Measurements from ENCODE around the gene ZNF276. TPM values are rescaled to one million over a fixed set of nuclear protein-coding genes. Genes with fewer than 3 reads are reported as not detected.

ZNF276 gene
- total and polyA plus RNA-seq, 2 donors (not counting 1 experiment from before 2014, with no cell fraction given) = 6.2 to 12.7 TPM

DNA sequence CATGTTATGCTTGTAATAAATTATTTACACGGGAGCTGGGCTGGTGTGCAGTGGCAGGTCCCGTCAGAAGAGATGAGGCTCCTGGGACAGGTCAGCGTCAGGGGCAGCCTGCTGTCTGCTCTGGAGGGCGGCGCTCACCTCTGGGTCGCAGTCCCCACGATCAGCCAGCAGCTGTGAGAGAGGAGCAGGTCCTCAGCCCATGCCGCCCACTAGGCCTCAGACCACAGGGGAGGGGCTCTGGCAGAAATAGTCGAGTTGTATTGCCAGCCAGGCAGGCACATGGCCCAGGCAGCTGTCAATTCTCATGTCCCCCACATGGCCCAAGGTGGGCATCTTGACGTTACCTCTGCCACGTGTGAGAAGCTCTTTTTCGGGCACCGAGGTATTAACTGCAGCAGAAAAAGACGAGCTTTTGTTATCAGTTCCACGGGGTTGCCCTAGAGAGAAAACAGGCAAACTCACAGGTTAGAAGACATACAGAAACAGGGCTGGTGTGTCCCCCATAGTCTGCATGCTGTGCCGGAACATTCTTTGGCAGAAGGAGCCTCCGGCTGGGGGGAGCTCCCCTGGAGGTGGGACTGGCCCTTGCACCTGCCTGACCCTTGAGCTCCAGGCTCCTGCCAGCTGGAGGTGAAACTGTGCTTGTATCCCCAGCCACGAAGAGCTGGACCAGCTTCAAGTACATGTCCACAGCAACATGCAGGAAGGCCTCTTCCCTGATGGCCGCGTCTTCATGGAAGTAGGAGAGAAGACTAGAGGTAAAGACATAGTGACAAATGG lies 17.4 kb downstream of the ZNF276 start:
- Histone ChIP-seq H4K20me1 (ENCODE audit: control insufficient read depth, extremely low read depth, insufficient read depth, low read length) (no peaks in the 10 kb centered on the region), H3K36me3 (ENCODE audit: control insufficient read depth, insufficient read depth, low read length) (peaks cover 27% of the 10 kb centered on the region), H3K4me2 (ENCODE audit: extremely low read depth, insufficient read depth, low read length) (no peak overlapping the region), H2AFZ (ENCODE audit: low read length) (no peak overlapping the region), H3K27me3 (ENCODE audit: control insufficient read depth, insufficient read depth, low read length) (no peaks in the 10 kb centered on the region), H3K79me2 (ENCODE audit: control insufficient read depth, insufficient read depth, low read length) (no peaks in the 10 kb centered on the region), H3K9ac (ENCODE audit: insufficient read depth, low read length) (no peak overlapping the region), H3K4me3 (replicated peaks in 1 of 4; ENCODE audit: control extremely low read depth in 1 of 4, insufficient read depth in 1 of 4, low read depth in 3 of 4, low read length in 4 of 4) (no peak overlapping the region), H3K27ac (ENCODE audit: insufficient read depth, low read length) (no peak overlapping the region), H3K9me3 (ENCODE audit: control insufficient read depth, insufficient read depth, low read depth, low read length) (no peaks in the 10 kb centered on the region), H3K4me1 (ENCODE audit: control insufficient read depth, extremely low read depth, insufficient read depth, low read length) (no peaks in the 10 kb centered on the region)
- no peak for DNase-seq (ENCODE audit: low read depth in 2 of 2)
- no peak for TF ChIP-seq EZH2 (IDR thresholded peaks at IDR 0.05; ENCODE audit: low read length, missing control alignments)
- TF ChIP-seq, protein P1, sequence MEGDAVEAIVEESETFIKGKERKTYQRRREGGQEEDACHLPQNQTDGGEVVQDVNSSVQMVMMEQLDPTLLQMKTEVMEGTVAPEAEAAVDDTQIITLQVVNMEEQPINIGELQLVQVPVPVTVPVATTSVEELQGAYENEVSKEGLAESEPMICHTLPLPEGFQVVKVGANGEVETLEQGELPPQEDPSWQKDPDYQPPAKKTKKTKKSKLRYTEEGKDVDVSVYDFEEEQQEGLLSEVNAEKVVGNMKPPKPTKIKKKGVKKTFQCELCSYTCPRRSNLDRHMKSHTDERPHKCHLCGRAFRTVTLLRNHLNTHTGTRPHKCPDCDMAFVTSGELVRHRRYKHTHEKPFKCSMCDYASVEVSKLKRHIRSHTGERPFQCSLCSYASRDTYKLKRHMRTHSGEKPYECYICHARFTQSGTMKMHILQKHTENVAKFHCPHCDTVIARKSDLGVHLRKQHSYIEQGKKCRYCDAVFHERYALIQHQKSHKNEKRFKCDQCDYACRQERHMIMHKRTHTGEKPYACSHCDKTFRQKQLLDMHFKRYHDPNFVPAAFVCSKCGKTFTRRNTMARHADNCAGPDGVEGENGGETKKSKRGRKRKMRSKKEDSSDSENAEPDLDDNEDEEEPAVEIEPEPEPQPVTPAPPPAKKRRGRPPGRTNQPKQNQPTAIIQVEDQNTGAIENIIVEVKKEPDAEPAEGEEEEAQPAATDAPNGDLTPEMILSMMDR (conservative IDR thresholded peaks at IDR 0.05 in 1 of 2, IDR thresholded peaks at IDR 0.05 in 1 of 2; ENCODE audit: low read depth in 1 of 2, low read length in 2 of 2) = no peak

DNA sequence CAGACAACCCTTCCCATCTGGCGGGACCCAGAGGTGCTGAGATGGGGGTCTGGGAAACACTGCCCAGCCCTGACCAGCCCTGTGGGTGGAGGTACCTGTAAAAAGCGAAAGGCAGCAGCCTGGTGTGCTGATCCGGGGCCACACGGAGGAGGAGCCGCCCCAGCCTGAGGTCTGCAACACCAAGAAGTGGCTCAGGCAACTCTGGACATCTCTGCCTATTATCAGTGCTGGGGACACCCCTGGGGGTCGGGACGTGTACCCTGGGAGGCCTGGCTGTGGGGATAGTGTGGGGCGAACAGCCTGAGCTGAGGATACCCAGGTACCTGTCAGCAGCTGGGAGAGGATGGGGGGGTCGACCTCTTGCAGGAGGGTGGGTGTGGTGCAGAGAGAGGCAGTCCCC lies 18.0 kb downstream of the ZNF276 start:
- no peak overlapping the region for H2AFZ ChIP-seq (ENCODE audit: low read length)
- no peak overlapping the region for H3K9ac ChIP-seq (ENCODE audit: insufficient read depth, low read length)
- no peaks in the 10 kb centered on the region for H3K4me1 ChIP-seq (ENCODE audit: control insufficient read depth, extremely low read depth, insufficient read depth, low read length)
- H3K27ac ChIP-seq (ENCODE audit: insufficient read depth, low read length) = no peak overlapping the region
- H3K9me3 ChIP-seq (ENCODE audit: control insufficient read depth, insufficient read depth, low read depth, low read length) = no peaks in the 10 kb centered on the region
- no peaks in the 10 kb centered on the region for H3K27me3 ChIP-seq (ENCODE audit: control insufficient read depth, insufficient read depth, low read length)
- no peak overlapping the region for H3K4me3 ChIP-seq (replicated peaks in 1 of 4; ENCODE audit: control extremely low read depth in 1 of 4, insufficient read depth in 1 of 4, low read depth in 3 of 4, low read length in 4 of 4)
- DNase-seq (ENCODE audit: low read depth in 2 of 2) = no peak
- TF ChIP-seq, protein P1 (conservative IDR thresholded peaks at IDR 0.05 in 1 of 2, IDR thresholded peaks at IDR 0.05 in 1 of 2; ENCODE audit: low read depth in 1 of 2, low read length in 2 of 2) = no peak
- no peak for TF ChIP-seq EZH2 (IDR thresholded peaks at IDR 0.05; ENCODE audit: low read length, missing control alignments)
- no peak overlapping the region for H3K4me2 ChIP-seq (ENCODE audit: extremely low read depth, insufficient read depth, low read length)
- no peaks in the 10 kb centered on the region for H4K20me1 ChIP-seq (ENCODE audit: control insufficient read depth, extremely low read depth, insufficient read depth, low read length)
- H3K79me2 ChIP-seq (ENCODE audit: control insufficient read depth, insufficient read depth, low read length) = no peaks in the 10 kb centered on the region
- H3K36me3 ChIP-seq (ENCODE audit: control insufficient read depth, insufficient read depth, low read length) = peaks cover 25% of the 10 kb centered on the region

DNA sequence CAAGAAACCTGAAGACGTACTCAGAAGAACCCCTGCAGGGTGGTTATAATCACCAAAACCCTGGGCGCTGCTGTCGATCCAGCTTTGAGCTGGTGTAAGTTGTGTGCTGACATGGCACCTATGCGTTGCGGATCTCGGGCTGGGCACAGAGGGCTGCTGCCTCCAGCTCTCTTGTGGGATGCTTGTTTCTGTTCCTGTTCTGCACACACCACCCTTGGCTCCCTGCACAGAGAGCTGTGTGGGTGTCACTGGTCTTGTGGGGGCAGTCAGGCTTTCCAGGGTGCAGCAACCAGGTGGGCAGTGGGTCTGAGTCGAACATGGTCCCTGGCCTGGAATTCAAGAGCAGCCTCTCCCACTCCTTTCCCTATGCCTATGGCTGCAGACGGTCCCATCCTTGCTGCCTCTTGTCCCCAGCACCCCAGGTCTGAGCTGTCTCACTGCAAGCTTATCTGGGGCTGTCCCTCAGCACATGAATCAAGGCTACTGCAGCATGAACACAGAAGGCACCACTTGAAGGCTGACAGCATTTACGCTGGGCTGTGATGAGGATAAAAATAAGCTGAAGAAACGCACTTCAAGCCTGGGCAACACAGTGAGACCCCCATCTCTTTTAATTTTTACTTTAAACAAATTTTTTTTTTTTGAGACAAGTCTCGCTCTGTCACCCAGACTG lies 20.1 kb downstream of the ZNF276 start:
- Histone ChIP-seq H3K9me3 (ENCODE audit: control insufficient read depth, insufficient read depth, low read depth, low read length) (no peaks in the 10 kb centered on the region), H3K79me2 (ENCODE audit: control insufficient read depth, insufficient read depth, low read length) (no peaks in the 10 kb centered on the region), H3K4me2 (ENCODE audit: extremely low read depth, insufficient read depth, low read length) (no peak overlapping the region), H3K27me3 (ENCODE audit: control insufficient read depth, insufficient read depth, low read length) (no peaks in the 10 kb centered on the region), H4K20me1 (ENCODE audit: control insufficient read depth, extremely low read depth, insufficient read depth, low read length) (no peaks in the 10 kb centered on the region), H2AFZ (ENCODE audit: low read length) (no peak overlapping the region), H3K9ac (ENCODE audit: insufficient read depth, low read length) (no peak overlapping the region), H3K4me3 (replicated peaks in 1 of 4; ENCODE audit: control extremely low read depth in 1 of 4, insufficient read depth in 1 of 4, low read depth in 3 of 4, low read length in 4 of 4) (no peak overlapping the region), H3K36me3 (ENCODE audit: control insufficient read depth, insufficient read depth, low read length) (peaks cover 29% of the 10 kb centered on the region), H3K27ac (ENCODE audit: insufficient read depth, low read length) (no peak overlapping the region), H3K4me1 (ENCODE audit: control insufficient read depth, extremely low read depth, insufficient read depth, low read length) (no peaks in the 10 kb centered on the region)
- DNase-seq (ENCODE audit: low read depth in 2 of 2) = no peak
- TF ChIP-seq, protein P1 (conservative IDR thresholded peaks at IDR 0.05 in 1 of 2, IDR thresholded peaks at IDR 0.05 in 1 of 2; ENCODE audit: low read depth in 1 of 2, low read length in 2 of 2) = no peak
- no peak for TF ChIP-seq EZH2 (IDR thresholded peaks at IDR 0.05; ENCODE audit: low read length, missing control alignments)
